Hepatocyte (in vitro differentiated cells): ENCODE measurements around the gene VPS26C.

ENCODE experiments used
- CTCF ChIP-seq: fragments of 200-600 bp; sonication (generic); IDR thresholded peaks from 2 replicates; pipeline ENCODE4 v1.5.1; 2016; ENCODE audit warnings: antibody characterized with exemption, mild to moderate bottlenecking; ENCODE audit not compliant: poor library complexity
- EZH2 ChIP-seq: fragments of 200-600 bp; sonication (generic); IDR thresholded peaks from 2 replicates; pipeline ENCODE4 v1.6.1; 2016; ENCODE audit warnings: antibody characterized with exemption, mild to moderate bottlenecking, borderline replicate concordance

- TF ChIP-seq CTCF (no peak), EZH2 (no peak)
These were observed 66.3 kb downstream of the VPS26C start for GRCh38 chr21:37200641-37201480.
